ENCODE data around the gene COL4A3. TPM values are rescaled to one million over a fixed set of nuclear protein-coding genes. Genes with fewer than 3 reads are reported as not detected.

Gene COL4A3
- not detected for total RNA-seq

GRCh38 chr2:227163998-227164762, at the start of gene COL4A3, which contains the start of gene COL4A4:
Gene COL4A3, plus strand, starts transcription at chr2:227164624. Its CDS starts 103 bp downstream, at chr2:227164727.
Gene COL4A4, minus strand, starts transcription at chr2:227164205. Its CDS starts 16,722 bp downstream, at chr2:227147483.
- POLR2A ChIA-PET, result no interaction called here
- CTCF ChIA-PET, result interaction anchor here (0.6 kb wide), 1 partner anchor 210 kb away, joined by 3 read pairs; no protein-coding TSS in a partner anchor

- CTCF ChIA-PET, result no interaction called here
- POLR2A ChIA-PET, result no interaction called here
Observed at GRCh38 chr2:227115761-227116160, 48.7 kb upstream of the COL4A3 start.

- ChIA-PET POLR2A (no interaction called here), CTCF (no interaction called here)
Observed at GRCh38 chr2:227117027-227117426, 47.4 kb upstream of the COL4A3 start.

- CTCF ChIA-PET, result no interaction called here
- POLR2A ChIA-PET, result no interaction called here
Observed at GRCh38 chr2:227117852-227118251, 46.6 kb upstream of the COL4A3 start.

GRCh38 chr2:227118353-227118752, 46.1 kb upstream of the COL4A3 start:
- POLR2A ChIA-PET, result no interaction called here

GRCh38 chr2:227123697-227124096, 40.7 kb upstream of the COL4A3 start:
- CTCF ChIA-PET, result no interaction called here
- POLR2A ChIA-PET, result no interaction called here

More at GRCh38 chr2:227118353-227118752, 46.1 kb upstream of the COL4A3 start:
- CTCF ChIA-PET, result no interaction called here

- POLR2A ChIA-PET, result no interaction called here
- CTCF ChIA-PET, result no interaction called here
Observed at GRCh38 chr2:227124811-227125210, 39.6 kb upstream of the COL4A3 start.

GRCh38 chr2:227125506-227125905, 38.9 kb upstream of the COL4A3 start:
- CTCF ChIA-PET, result no interaction called here
- POLR2A ChIA-PET, result no interaction called here

- ChIA-PET POLR2A (no interaction called here), CTCF (no interaction called here)
Observed at GRCh38 chr2:227127201-227127600, 37.2 kb upstream of the COL4A3 start.

- POLR2A ChIA-PET, result no interaction called here
- CTCF ChIA-PET, result interaction anchor here (2.0 kb wide), 1 partner anchor 108 kb away, joined by 11 read pairs; no protein-coding TSS in a partner anchor
Observed at GRCh38 chr2:227130636-227131035, 33.8 kb upstream of the COL4A3 start.

GRCh38 chr2:227132986-227133385, 31.4 kb upstream of the COL4A3 start:
- ChIA-PET CTCF (interaction anchor here (2.0 kb wide), 1 partner anchor 105 kb away, joined by 11 read pairs; no protein-coding TSS in a partner anchor), POLR2A (no interaction called here)

- CTCF ChIA-PET, result no interaction called here
- POLR2A ChIA-PET, result no interaction called here
Observed at GRCh38 chr2:227134591-227134990, 29.8 kb upstream of the COL4A3 start.

- CTCF ChIA-PET, result no interaction called here
- POLR2A ChIA-PET, result no interaction called here
Observed at GRCh38 chr2:227141301-227141700, 23.1 kb upstream of the COL4A3 start.

GRCh38 chr2:227143895-227144294, 20.5 kb upstream of the COL4A3 start:
- CTCF ChIA-PET, result no interaction called here
- POLR2A ChIA-PET, result no interaction called here

- ChIA-PET CTCF (no interaction called here), POLR2A (no interaction called here)
Observed at GRCh38 chr2:227146456-227146855, 18.0 kb upstream of the COL4A3 start.

GRCh38 chr2:227147023-227147422, 17.4 kb upstream of the COL4A3 start:
- CTCF ChIA-PET, result no interaction called here
- POLR2A ChIA-PET, result no interaction called here

GRCh38 chr2:227148106-227148505, 16.3 kb upstream of the COL4A3 start:
- POLR2A ChIA-PET, result no interaction called here
- CTCF ChIA-PET, result no interaction called here

GRCh38 chr2:227150222-227150936, 14.0 kb upstream of the COL4A3 start:
- ChIA-PET CTCF (no interaction called here), POLR2A (no interaction called here)

GRCh38 chr2:227152093-227152766, 12.2 kb upstream of the COL4A3 start:
- ChIA-PET CTCF (no interaction called here), POLR2A (no interaction called here)

GRCh38 chr2:227153307-227153706, 11.1 kb upstream of the COL4A3 start:
- CTCF ChIA-PET, result no interaction called here
- POLR2A ChIA-PET, result no interaction called here
